K562 (cell line): ENCODE measurements around the gene CTDSP2. TPM values are rescaled to one million over a fixed set of nuclear protein-coding genes. Genes with fewer than 3 reads are reported as not detected.
A peak's percentile ranks its signal among the peaks of the same experiment; 100 is the strongest.

Source experiments
- CREM ChIP-seq: IDR thresholded peaks from 2 replicates; pipeline ENCODE4 v1.6.1; 2014; ENCODE audit warnings: antibody characterized with exemption, low read depth
- ELF4 ChIP-seq: fragments of 450-650 bp; formaldehyde crosslinking; IDR thresholded peaks from 2 replicates; pipeline ENCODE4 v1.4.0; 2022; ENCODE audit warnings: missing genetic modification characterization
- FUS ChIP-seq: fragments of 200-400 bp; formaldehyde crosslinking; optimal IDR thresholded peaks from 2 replicates; pipeline ENCODE3; 2017; ENCODE audit warnings: low read depth, low read length
- LARP7 ChIP-seq: fragments of 450-650 bp; IDR thresholded peaks from 2 replicates; pipeline ENCODE4 v1.6.1; 2016
- LEF1 ChIP-seq: fragments of 450-650 bp; IDR thresholded peaks from 2 replicates; pipeline ENCODE4 v1.6.1; 2016; ENCODE audit warnings: mild to moderate bottlenecking
- MAFF ChIP-seq: IDR thresholded peaks from 2 replicates; pipeline ENCODE4 v1.6.1; 2012; ENCODE audit warnings: low read length, improper control_type of control experiment
- NEUROD1 ChIP-seq: fragments of 150-350 bp; IDR thresholded peaks from 2 replicates; pipeline ENCODE4 v1.6.1; 2014; ENCODE audit warnings: borderline replicate concordance, low read length, low read depth; ENCODE audit not compliant: partially characterized antibody
- RNF2 ChIP-seq: sonication (generic); IDR thresholded peaks from 2 replicates; pipeline ENCODE4 v1.6.1; 2016
- SETDB1 ChIP-seq: IDR thresholded peaks from one replicate; pipeline ENCODE4 v1.6.1; 2012; ENCODE audit warnings: low read length, control low read depth, inconsistent platforms
- TAF15 ChIP-seq: fragments of 200-400 bp; formaldehyde crosslinking; IDR thresholded peaks from 2 replicates; pipeline ENCODE4 v1.6.1; 2017; ENCODE audit warnings: mild to moderate bottlenecking, low read depth, low read length, moderate library complexity
- ZNF217 ChIP-seq: sonication (generic); formaldehyde crosslinking; IDR thresholded peaks from 2 replicates; pipeline ENCODE4 v1.8.0; 2022; ENCODE audit warnings: mild to moderate bottlenecking, missing genetic modification reagents
- ZNF384 ChIP-seq: IDR thresholded peaks from 2 replicates; pipeline ENCODE4 v1.6.1; 2012; ENCODE audit warnings: low read depth, low read length, improper control_type of control experiment
- ZNF766 ChIP-seq: fragments of 200-800 bp; sonication (Bioruptor generic); conservative IDR thresholded peaks from 2 replicates; pipeline ENCODE4 v1.6.1; 2016; ENCODE audit warnings: missing genetic modification characterization, missing compliant biosample characterization
- polyA plus RNA-seq, 8 experiments: library from polyadenylated mRNA; depleted of rRNA in 4 of 8; stranded (reverse) in 5 of 8; unstranded in 3 of 8; fragments of >200 nt; fragmentation: Nextera tagmentation in 2 of 8; fragmentation: Illumina TruSeq in 1 of 8; extraction: Ambion mirVana in 2 of 8; extraction: Trizol in 1 of 8; gene quantifications; 2 replicates each; pipeline versions ENCODE4 v1.2.1 to v1.2.3, GENCODE V29; 2011 to 2014; ENCODE audit warnings: inconsistent platforms in 1 of 8, missing spikeins in 1 of 8
- total RNA-seq, 7 experiments: library from RNA; depleted of rRNA in 6 of 7; stranded (reverse); fragments of >200 nt in 6 of 7; fragmentation: Illumina TruSeq in 2 of 7; extraction: Trizol in 2 of 7; gene quantifications; 2 replicates each; pipeline versions ENCODE4 v1.2.1 to v1.2.3, GENCODE V29; 2011 to 2021; ENCODE audit warnings: low replicate concordance in 1 of 7
- TF ChIP-seq, protein P1 (sequence below): fragments of 450-650 bp; IDR thresholded peaks from 2 replicates; pipeline ENCODE4 v1.6.1; 2016; ENCODE audit warnings: mild to moderate bottlenecking, moderate library complexity
- TF ChIP-seq, protein P2 (sequence below): fragments of 450-650 bp; IDR thresholded peaks from 2 replicates; pipeline ENCODE4 v1.6.1; 2016; ENCODE audit warnings: missing biosample characterization, missing genetic modification characterization
- TF ChIP-seq, protein P3 (sequence below): fragments of 450-650 bp; formaldehyde crosslinking; IDR thresholded peaks from 2 replicates; pipeline ENCODE4 v1.4.0; 2022; ENCODE audit warnings: mild to moderate bottlenecking, moderate library complexity

The CTDSP2 gene
- total and polyA plus RNA-seq, 9 of the 15 experiments (the other 6 are each of a cell fraction or from before 2014, with no cell fraction given) = 20.4 to 108 (median 47.7) TPM

DNA sequence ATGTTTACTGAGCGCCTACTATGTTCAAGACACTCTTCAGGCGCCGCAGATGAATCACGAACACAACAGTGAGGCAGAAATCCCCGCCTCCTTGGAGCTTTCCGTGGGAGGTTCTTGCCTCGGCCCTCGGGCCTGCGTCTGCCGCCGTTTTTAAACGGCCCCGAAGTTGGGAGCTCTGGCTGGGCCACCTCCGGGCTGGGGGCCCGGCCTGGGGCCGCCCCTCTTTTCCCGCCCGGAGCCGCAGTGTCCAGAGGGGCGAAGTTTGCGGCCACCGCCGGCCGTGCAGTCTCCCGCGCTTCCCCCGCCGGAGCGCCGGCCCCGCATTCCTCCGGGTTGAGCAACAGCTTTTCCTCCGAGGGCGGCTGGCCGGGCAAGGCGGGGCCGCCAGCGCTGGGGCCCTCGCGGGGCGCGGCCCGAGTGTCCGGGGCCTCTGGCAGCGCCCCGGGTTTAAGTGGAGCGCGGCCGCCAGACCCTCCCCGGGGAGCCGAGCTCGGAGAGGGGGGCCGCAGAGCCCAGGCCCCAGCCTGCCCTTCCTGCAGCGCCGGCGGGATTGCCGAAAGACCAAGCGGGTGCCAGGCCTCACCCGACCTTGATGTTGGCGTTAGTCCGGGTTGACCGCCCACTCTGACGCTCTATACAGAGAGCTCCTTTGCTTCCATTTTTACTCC lies 18.7 kb upstream of the CTDSP2 start (continued):
- TF ChIP-seq ELF4 (CRISPR knock-in tag) (no peak), ZNF766 (CRISPR knock-in tag) (no peak), LARP7 (no peak), TAF15 (no peak), FUS (no peak), RNF2 (no peak), NEUROD1 (no peak), LEF1 (no peak), SETDB1 (no peak), ZNF217 (CRISPR knock-in tag) (no peak), CREM (peak; percentile 9; the same call in 1 of the 2 replicates), ZNF384 (no peak), MAFF (no peak)
- TF ChIP-seq, protein P1, sequence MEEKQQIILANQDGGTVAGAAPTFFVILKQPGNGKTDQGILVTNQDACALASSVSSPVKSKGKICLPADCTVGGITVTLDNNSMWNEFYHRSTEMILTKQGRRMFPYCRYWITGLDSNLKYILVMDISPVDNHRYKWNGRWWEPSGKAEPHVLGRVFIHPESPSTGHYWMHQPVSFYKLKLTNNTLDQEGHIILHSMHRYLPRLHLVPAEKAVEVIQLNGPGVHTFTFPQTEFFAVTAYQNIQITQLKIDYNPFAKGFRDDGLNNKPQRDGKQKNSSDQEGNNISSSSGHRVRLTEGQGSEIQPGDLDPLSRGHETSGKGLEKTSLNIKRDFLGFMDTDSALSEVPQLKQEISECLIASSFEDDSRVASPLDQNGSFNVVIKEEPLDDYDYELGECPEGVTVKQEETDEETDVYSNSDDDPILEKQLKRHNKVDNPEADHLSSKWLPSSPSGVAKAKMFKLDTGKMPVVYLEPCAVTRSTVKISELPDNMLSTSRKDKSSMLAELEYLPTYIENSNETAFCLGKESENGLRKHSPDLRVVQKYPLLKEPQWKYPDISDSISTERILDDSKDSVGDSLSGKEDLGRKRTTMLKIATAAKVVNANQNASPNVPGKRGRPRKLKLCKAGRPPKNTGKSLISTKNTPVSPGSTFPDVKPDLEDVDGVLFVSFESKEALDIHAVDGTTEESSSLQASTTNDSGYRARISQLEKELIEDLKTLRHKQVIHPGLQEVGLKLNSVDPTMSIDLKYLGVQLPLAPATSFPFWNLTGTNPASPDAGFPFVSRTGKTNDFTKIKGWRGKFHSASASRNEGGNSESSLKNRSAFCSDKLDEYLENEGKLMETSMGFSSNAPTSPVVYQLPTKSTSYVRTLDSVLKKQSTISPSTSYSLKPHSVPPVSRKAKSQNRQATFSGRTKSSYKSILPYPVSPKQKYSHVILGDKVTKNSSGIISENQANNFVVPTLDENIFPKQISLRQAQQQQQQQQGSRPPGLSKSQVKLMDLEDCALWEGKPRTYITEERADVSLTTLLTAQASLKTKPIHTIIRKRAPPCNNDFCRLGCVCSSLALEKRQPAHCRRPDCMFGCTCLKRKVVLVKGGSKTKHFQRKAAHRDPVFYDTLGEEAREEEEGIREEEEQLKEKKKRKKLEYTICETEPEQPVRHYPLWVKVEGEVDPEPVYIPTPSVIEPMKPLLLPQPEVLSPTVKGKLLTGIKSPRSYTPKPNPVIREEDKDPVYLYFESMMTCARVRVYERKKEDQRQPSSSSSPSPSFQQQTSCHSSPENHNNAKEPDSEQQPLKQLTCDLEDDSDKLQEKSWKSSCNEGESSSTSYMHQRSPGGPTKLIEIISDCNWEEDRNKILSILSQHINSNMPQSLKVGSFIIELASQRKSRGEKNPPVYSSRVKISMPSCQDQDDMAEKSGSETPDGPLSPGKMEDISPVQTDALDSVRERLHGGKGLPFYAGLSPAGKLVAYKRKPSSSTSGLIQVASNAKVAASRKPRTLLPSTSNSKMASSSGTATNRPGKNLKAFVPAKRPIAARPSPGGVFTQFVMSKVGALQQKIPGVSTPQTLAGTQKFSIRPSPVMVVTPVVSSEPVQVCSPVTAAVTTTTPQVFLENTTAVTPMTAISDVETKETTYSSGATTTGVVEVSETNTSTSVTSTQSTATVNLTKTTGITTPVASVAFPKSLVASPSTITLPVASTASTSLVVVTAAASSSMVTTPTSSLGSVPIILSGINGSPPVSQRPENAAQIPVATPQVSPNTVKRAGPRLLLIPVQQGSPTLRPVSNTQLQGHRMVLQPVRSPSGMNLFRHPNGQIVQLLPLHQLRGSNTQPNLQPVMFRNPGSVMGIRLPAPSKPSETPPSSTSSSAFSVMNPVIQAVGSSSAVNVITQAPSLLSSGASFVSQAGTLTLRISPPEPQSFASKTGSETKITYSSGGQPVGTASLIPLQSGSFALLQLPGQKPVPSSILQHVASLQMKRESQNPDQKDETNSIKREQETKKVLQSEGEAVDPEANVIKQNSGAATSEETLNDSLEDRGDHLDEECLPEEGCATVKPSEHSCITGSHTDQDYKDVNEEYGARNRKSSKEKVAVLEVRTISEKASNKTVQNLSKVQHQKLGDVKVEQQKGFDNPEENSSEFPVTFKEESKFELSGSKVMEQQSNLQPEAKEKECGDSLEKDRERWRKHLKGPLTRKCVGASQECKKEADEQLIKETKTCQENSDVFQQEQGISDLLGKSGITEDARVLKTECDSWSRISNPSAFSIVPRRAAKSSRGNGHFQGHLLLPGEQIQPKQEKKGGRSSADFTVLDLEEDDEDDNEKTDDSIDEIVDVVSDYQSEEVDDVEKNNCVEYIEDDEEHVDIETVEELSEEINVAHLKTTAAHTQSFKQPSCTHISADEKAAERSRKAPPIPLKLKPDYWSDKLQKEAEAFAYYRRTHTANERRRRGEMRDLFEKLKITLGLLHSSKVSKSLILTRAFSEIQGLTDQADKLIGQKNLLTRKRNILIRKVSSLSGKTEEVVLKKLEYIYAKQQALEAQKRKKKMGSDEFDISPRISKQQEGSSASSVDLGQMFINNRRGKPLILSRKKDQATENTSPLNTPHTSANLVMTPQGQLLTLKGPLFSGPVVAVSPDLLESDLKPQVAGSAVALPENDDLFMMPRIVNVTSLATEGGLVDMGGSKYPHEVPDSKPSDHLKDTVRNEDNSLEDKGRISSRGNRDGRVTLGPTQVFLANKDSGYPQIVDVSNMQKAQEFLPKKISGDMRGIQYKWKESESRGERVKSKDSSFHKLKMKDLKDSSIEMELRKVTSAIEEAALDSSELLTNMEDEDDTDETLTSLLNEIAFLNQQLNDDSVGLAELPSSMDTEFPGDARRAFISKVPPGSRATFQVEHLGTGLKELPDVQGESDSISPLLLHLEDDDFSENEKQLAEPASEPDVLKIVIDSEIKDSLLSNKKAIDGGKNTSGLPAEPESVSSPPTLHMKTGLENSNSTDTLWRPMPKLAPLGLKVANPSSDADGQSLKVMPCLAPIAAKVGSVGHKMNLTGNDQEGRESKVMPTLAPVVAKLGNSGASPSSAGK = peak; percentile 53
- TF ChIP-seq, protein P2, sequence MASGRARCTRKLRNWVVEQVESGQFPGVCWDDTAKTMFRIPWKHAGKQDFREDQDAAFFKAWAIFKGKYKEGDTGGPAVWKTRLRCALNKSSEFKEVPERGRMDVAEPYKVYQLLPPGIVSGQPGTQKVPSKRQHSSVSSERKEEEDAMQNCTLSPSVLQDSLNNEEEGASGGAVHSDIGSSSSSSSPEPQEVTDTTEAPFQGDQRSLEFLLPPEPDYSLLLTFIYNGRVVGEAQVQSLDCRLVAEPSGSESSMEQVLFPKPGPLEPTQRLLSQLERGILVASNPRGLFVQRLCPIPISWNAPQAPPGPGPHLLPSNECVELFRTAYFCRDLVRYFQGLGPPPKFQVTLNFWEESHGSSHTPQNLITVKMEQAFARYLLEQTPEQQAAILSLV (tag) = no peak
- TF ChIP-seq, protein P3, sequence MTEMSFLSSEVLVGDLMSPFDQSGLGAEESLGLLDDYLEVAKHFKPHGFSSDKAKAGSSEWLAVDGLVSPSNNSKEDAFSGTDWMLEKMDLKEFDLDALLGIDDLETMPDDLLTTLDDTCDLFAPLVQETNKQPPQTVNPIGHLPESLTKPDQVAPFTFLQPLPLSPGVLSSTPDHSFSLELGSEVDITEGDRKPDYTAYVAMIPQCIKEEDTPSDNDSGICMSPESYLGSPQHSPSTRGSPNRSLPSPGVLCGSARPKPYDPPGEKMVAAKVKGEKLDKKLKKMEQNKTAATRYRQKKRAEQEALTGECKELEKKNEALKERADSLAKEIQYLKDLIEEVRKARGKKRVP (CRISPR knock-in tag) = no peak
